OCI-LY7 (cell line): ENCODE measurements around the gene SLC5A12. TPM values are rescaled to one million over a fixed set of nuclear protein-coding genes. Genes with fewer than 3 reads are reported as not detected.

ENCODE experiments used
- BruUV-seq: library from RNA; stranded (reverse); fragments of 400-500 nt; replicated peaks from 2 replicates; lab custom pipeline; 2021; lab: Mats Ljungman, UMichigan
- CTCF ChIA-PET: fragments of 300-600 bp; sonication (Branson Sonifier 250); formaldehyde crosslinking; loops from one replicate; lab custom pipeline; 2022; ENCODE audit warnings: antibody characterized with exemption; ENCODE audit not compliant: unreplicated experiment; lab: Charles Lee
- POLR2A ChIA-PET: fragments of 300-600 bp; sonication (Branson Sonifier 250); formaldehyde crosslinking; loops from one replicate; lab custom pipeline; 2022; ENCODE audit warnings: antibody characterized with exemption; lab: Charles Lee
- DNase-seq: peaks from one replicate; pipeline ENCODE4 v3.0.0-alpha.2; 2015; ENCODE audit warnings: low spot score
- H2AFZ ChIP-seq: fragments of 200-600 bp; sonication (generic), shearing (Covaris generic); 2 replicates; pipeline ENCODE4 v1.6.1; 2014; ENCODE audit warnings: mild to moderate bottlenecking, antibody characterized with exemption, low read length, moderate library complexity
- H3K27ac ChIP-seq: fragments of 200-600 bp; sonication (generic); 2 replicates; pipeline ENCODE4 v1.5.1; 2014; ENCODE audit warnings: mixed run types, low read depth, mild to moderate bottlenecking, moderate library complexity, low read length, inconsistent platforms; ENCODE audit not compliant: poor library complexity, severe bottlenecking
- H3K36me3 ChIP-seq: fragments of 200-600 bp; sonication (generic); 2 replicates; pipeline ENCODE4 v1.6.1; 2014; ENCODE audit warnings: mild to moderate bottlenecking, antibody characterized with exemption, low read length, moderate library complexity, mixed read lengths; ENCODE audit not compliant: insufficient read depth
- H3K4me1 ChIP-seq: fragments of 200-600 bp; sonication (generic); 2 replicates; pipeline ENCODE4 v1.5.1; 2014; ENCODE audit warnings: mild to moderate bottlenecking, low read length; ENCODE audit not compliant: insufficient read depth, poor library complexity, severe bottlenecking
- H3K4me2 ChIP-seq: fragments of 200-600 bp; sonication (generic); 2 replicates; pipeline ENCODE4 v1.6.1; 2014; ENCODE audit warnings: mild to moderate bottlenecking, low read length
- H3K4me3 ChIP-seq: fragments of 200-600 bp; sonication (generic); 2 replicates; pipeline ENCODE4 v1.5.1; 2014; ENCODE audit warnings: mild to moderate bottlenecking, low read depth, low read length; ENCODE audit not compliant: poor library complexity, severe bottlenecking
- H3K79me2 ChIP-seq: fragments of 200-600 bp; sonication (generic); 2 replicates; pipeline ENCODE4 v1.6.1; 2016; ENCODE audit warnings: low read depth, mild to moderate bottlenecking, low read length, moderate library complexity, mixed read lengths; ENCODE audit not compliant: insufficient read depth
- H3K9me2 ChIP-seq: fragments of 200-600 bp; sonication (generic); 2 replicates; pipeline ENCODE4 v1.6.1; 2016; ENCODE audit warnings: mild to moderate bottlenecking, low read length, mixed read lengths; ENCODE audit not compliant: insufficient read depth
- H3K9me3 ChIP-seq: fragments of 200-600 bp; sonication (generic); 2 replicates; pipeline ENCODE4 v1.6.1; 2014; ENCODE audit warnings: mild to moderate bottlenecking, mixed run types, low read length, mixed read lengths
- H4K20me1 ChIP-seq: fragments of 200-600 bp; sonication (generic); 2 replicates; pipeline ENCODE4 v1.6.1; 2014; ENCODE audit warnings: mild to moderate bottlenecking, antibody characterized with exemption, low read length, moderate library complexity, mixed read lengths; ENCODE audit not compliant: insufficient read depth
- EZH2phosphoT487 ChIP-seq: fragments of 200-600 bp; sonication (generic); IDR thresholded peaks from 2 replicates; pipeline ENCODE4 v1.6.1; 2018; ENCODE audit warnings: low read depth, borderline replicate concordance, mild to moderate bottlenecking, mixed run types, antibody characterized with exemption, low read length, moderate library complexity, mixed read lengths
- intact Hi-C: fragments of 100-400 bp; cut with micrococcal nuclease; formaldehyde crosslinking; loops from one replicate; pipeline ENCODE4 v1.10.0; 2022; ENCODE audit not compliant: unreplicated experiment
- total RNA-seq, 2 experiments: library from RNA; depleted of rRNA in 1 of 2; stranded (reverse); fragments of >200 nt in 1 of 2; shearing (Covaris generic) in 1 of 2; gene quantifications; 2 replicates each; pipeline ENCODE4 v1.2.3, GENCODE V29; 2014 to 2022
- TF ChIP-seq, protein P1 (sequence below): fragments of 200-600 bp; sonication (generic); conservative IDR thresholded peaks from 2 replicates; pipeline ENCODE4 v1.5.1; 2014; ENCODE audit warnings: mild to moderate bottlenecking, antibody characterized with exemption, low read length, moderate library complexity, mixed read lengths

Gene SLC5A12
- total RNA-seq, 2 experiments from 2014 or later = not detected

DNA sequence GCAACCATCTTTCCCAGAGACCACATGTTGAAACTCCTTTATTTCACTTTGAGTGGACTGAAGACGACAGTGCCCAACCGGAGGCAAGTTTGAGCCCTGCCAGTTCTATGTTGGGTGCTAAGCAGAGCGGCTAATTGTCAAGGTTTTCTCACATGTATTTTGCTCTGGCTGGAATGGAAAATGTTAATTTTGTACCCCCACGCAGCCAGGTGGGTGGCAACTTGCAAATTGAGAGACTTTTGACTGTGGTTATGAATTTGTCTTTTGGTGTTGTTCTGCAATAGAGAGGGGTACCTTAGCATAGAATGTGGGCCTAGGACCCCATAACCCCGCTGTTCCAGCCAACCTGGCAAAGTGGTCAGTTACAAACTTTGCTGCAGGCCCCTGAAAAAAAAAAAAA lies 42.5 kb upstream of the SLC5A12 start:
- Histone ChIP-seq H3K79me2 (no peaks in the 10 kb centered on the region), H2AFZ (no peak overlapping the region), H3K4me3 (no peak overlapping the region), H3K9me3 (no peaks in the 10 kb centered on the region), H3K36me3 (no peaks in the 10 kb centered on the region), H3K27ac (no peak overlapping the region), H4K20me1 (no peaks in the 10 kb centered on the region), H3K9me2 (no peaks in the 10 kb centered on the region), H3K4me1 (no peaks in the 10 kb centered on the region), H3K4me2 (no peak overlapping the region)
- BruUV-seq = no TSS peak
- DNase-seq = no peak
- intact Hi-C loops = no loop called here
- ChIA-PET POLR2A (no interaction called here), CTCF (no interaction called here)
- no peak for TF ChIP-seq EZH2phosphoT487
- TF ChIP-seq, protein P1, sequence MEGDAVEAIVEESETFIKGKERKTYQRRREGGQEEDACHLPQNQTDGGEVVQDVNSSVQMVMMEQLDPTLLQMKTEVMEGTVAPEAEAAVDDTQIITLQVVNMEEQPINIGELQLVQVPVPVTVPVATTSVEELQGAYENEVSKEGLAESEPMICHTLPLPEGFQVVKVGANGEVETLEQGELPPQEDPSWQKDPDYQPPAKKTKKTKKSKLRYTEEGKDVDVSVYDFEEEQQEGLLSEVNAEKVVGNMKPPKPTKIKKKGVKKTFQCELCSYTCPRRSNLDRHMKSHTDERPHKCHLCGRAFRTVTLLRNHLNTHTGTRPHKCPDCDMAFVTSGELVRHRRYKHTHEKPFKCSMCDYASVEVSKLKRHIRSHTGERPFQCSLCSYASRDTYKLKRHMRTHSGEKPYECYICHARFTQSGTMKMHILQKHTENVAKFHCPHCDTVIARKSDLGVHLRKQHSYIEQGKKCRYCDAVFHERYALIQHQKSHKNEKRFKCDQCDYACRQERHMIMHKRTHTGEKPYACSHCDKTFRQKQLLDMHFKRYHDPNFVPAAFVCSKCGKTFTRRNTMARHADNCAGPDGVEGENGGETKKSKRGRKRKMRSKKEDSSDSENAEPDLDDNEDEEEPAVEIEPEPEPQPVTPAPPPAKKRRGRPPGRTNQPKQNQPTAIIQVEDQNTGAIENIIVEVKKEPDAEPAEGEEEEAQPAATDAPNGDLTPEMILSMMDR = no peak

- no peak for DNase-seq
- TF ChIP-seq, protein P1 = no peak
- TF ChIP-seq EZH2phosphoT487 = no peak
- CTCF ChIA-PET = no interaction called here
Observed at GRCh38 chr11:26762089-26762488, 40.2 kb upstream of the SLC5A12 start.

GRCh38 chr11:26761361-26761809 lies 39.5 kb upstream of the SLC5A12 start:
- Histone ChIP-seq H3K4me3 (no peak overlapping the region), H3K79me2 (no peaks in the 10 kb centered on the region), H3K9me3 (no peaks in the 10 kb centered on the region), H3K36me3 (no peaks in the 10 kb centered on the region), H3K4me1 (no peaks in the 10 kb centered on the region), H3K9me2 (no peaks in the 10 kb centered on the region), H3K27ac (no peak overlapping the region), H4K20me1 (no peaks in the 10 kb centered on the region), H3K4me2 (no peak overlapping the region), H2AFZ (peak overlapping the region; percentile 44; the same call in 1 of the 2 replicates)
- TF ChIP-seq EZH2phosphoT487 = no peak
- TF ChIP-seq, protein P1 = no peak
- POLR2A ChIA-PET = interaction anchor here (0.6 to 2.6 kb wide), 6 partner anchors 10 to 704 kb away, joined by 3 to 6 read pairs (median 3); no protein-coding TSS in a partner anchor
- no TSS peak for BruUV-seq
- CTCF ChIA-PET = no interaction called here
- intact Hi-C loops = no loop called here
- no peak for DNase-seq

More at GRCh38 chr11:26762089-26762488, 40.2 kb upstream of the SLC5A12 start:
- H3K27ac ChIP-seq = no peak overlapping the region
- no TSS peak for BruUV-seq
- POLR2A ChIA-PET = interaction anchor here (0.6 to 2.6 kb wide), 4 partner anchors 15 to 703 kb away, joined by 3 to 6 read pairs (median 3); no protein-coding TSS in a partner anchor
- peak overlapping the region; percentile 44; the same call in 1 of the 2 replicates for H2AFZ ChIP-seq
- H3K4me1 ChIP-seq = no peaks in the 10 kb centered on the region
- no peaks in the 10 kb centered on the region for H3K9me2 ChIP-seq
- no peak overlapping the region for H3K4me3 ChIP-seq
- H4K20me1 ChIP-seq = no peaks in the 10 kb centered on the region
- no peaks in the 10 kb centered on the region for H3K79me2 ChIP-seq
- peak overlapping the region; percentile 2; the same call in 1 of the 2 replicates for H3K4me2 ChIP-seq
- intact Hi-C loops = no loop called here
- H3K36me3 ChIP-seq = no peaks in the 10 kb centered on the region
- H3K9me3 ChIP-seq = no peaks in the 10 kb centered on the region
